ENCODE data around the gene PRDX2. TPM values are rescaled to one million over a fixed set of nuclear protein-coding genes. Genes with fewer than 3 reads are reported as not detected.
A peak's percentile ranks its signal among the peaks of the same experiment; 100 is the strongest.

Gene PRDX2
- polyA plus RNA-seq, 1 donor from 2014 or later: 195 TPM

DNA sequence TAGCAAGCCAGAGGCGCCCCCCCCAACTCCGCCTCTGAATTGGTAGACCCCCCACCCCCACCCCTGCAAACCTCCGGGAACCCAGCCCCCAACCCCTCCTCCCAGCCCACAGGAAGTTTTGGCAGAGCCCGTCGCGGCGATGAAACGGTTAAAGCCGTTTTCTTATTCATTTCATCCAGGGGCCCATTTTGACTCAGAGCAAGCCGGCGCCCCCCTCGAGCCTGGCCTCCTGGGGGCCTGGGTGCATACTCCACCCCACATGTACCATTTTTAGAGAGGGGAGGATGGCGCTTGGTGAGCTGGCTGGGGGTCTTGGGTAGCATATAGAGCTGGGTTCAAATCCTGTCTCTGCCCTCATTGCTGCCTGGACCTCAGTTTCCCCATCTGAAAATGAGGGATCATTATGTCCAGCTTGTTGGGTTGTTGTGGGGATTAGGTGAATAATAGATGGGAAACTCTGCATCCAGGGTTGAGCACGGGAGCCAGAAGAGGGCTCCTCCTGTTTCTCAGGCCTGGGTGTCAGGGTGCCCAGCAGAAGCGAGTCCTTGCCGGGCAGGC lies 18.2 kb downstream of the PRDX2 start:
- no peaks in the 10 kb centered on the region for H3K36me3 Mint-ChIP-seq
- peaks cover 5 to 29% (median 25%) of the 10 kb centered on the region in 3 donors for H3K4me1 Mint-ChIP-seq
- peak overlapping the region; percentile 46 to 91 (median 74) for H3K4me3 Mint-ChIP-seq
- no peaks in the 10 kb centered on the region for H3K9me3 Mint-ChIP-seq
- no peak overlapping the region for H3K27ac Mint-ChIP-seq
- H3K27me3 Mint-ChIP-seq: no peaks in the 10 kb centered on the region

DNA sequence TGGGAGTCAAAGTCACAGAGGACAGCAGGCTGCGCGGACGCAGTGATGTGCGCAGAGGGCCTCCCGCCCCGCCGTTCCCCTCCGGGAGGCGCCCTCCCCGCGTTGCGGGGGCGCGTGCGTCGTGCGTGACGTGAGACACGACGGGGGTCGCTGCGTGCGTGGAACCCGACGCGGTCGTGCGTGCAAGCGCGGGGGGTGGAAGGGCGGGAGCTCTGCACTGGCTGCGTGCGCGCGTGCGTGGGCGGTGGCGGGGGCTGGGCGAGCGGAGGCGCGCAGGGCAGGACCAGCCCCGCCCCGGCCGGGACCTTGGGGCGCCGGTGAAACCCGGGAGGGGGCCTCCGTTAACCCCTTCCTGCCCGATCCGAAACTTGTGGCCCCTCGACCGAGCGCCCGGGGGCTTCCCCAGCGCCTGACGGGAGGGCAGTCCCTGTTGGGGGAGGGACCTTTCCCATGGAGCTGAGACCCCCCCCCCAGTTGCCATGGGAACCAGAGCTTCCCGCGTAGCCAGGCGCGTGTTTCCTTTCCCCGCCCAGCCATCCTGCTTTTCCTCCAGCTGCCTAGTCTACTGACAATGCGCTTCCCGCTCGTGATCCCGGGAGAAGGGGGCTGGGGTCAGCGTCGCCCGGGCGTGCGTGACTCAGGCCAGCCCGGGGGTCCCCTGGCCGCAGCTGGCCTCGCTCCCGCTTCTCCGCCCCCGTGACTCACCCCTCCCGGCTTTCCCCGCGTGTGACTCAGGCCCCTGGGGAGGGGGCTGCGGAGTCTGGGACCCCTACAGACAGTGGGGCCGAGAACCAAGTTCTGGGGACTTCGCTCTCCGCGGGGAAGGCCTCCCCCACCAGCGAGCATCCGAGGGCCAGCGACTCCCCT lies 18.9 kb downstream of the PRDX2 start:
- Mint-ChIP-seq H3K27me3 (no peaks in the 10 kb centered on the region), H3K4me1 (peaks cover 8 to 25% (median 25%) of the 10 kb centered on the region in 3 donors), H3K4me3 (peak overlapping the region; percentile 51 to 91 (median 87)), H3K27ac (peak overlapping the region in 1 of 3 donors; percentile 77), H3K36me3 (no peaks in the 10 kb centered on the region), H3K9me3 (no peaks in the 10 kb centered on the region)

GRCh38 chr19:12782174-12782423 lies 19.5 kb downstream of the PRDX2 start:
- Mint-ChIP-seq H3K4me1 (peaks cover 13 to 29% (median 27%) of the 10 kb centered on the region in 3 donors), H3K27ac (peak overlapping the region in 1 of 3 donors; percentile 77)

GRCh38 chr19:12779162-12779993 lies 22.2 kb downstream of the PRDX2 start:
- no peaks in the 10 kb centered on the region for H3K9me3 Mint-ChIP-seq
- H3K4me1 Mint-ChIP-seq: peaks cover 13 to 29% (median 26%) of the 10 kb centered on the region in 3 donors
- peak overlapping the region; percentile 21 to 93 (median 84) for H3K4me3 Mint-ChIP-seq
- peak overlapping the region; percentile 92 to 97 (median 95) for H3K27ac Mint-ChIP-seq
- H3K36me3 Mint-ChIP-seq: no peaks in the 10 kb centered on the region
- no peaks in the 10 kb centered on the region for H3K27me3 Mint-ChIP-seq

More at GRCh38 chr19:12782174-12782423, 19.5 kb downstream of the PRDX2 start:
- H3K27me3 Mint-ChIP-seq: no peaks in the 10 kb centered on the region
- no peaks in the 10 kb centered on the region for H3K9me3 Mint-ChIP-seq
- peak overlapping the region; percentile 51 to 88 (median 76) for H3K4me3 Mint-ChIP-seq
- H3K36me3 Mint-ChIP-seq: no peaks in the 10 kb centered on the region

- no peaks in the 10 kb centered on the region for H3K27me3 Mint-ChIP-seq
- H3K9me3 Mint-ChIP-seq: no peaks in the 10 kb centered on the region
- H3K4me3 Mint-ChIP-seq: peak overlapping the region; percentile 82 to 96 (median 92)
- peaks cover 14 to 29% (median 26%) of the 10 kb centered on the region in 3 donors for H3K4me1 Mint-ChIP-seq
- H3K36me3 Mint-ChIP-seq: no peaks in the 10 kb centered on the region
- H3K27ac Mint-ChIP-seq: peak overlapping the region; percentile 92 to 97 (median 95)
Observed at GRCh38 chr19:12778905-12779161, 22.8 kb downstream of the PRDX2 start.

DNA sequence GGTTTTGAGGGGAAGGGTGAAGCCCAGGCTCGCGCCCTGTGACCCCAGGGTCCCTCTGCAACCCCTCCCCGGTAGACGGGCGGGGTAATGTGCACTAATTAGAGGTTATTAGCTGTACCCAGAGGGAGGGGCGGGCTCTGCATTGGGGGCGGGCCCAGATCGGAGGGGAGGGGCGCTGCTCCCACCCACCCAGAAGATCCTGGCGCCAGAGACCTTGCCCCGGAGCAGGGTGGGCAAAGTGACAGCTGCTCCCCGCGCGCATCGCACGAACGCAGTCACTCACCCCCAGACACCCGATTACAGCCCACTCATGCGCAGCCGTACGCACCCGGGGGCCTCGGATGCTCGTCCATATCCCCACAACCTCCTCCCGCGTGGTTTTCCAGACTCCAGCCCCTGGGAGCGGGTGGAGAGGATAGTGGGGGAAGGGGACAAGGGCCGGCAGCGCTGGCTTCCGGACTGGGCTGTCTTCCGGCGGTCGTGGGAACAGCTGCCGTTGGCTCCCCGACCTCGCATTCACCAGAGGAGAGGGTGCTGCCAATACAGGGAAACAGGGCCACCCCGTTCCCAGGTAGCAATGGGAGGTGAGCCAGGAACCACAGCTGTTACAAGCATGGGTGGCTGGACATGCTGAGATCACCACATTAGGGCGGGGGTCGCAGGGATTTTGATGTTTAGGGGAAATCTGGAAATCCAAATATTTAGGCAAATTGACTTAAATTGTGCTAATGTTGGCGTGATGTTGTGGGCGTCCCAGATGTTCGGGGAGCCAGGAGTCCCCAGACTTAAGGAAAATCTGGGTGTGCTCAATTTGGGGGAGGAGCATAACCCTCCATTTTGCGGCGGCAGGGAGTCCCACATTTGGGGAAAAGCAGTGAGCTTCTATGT lies 23.3 kb downstream of the PRDX2 start:
- Mint-ChIP-seq H3K9me3 (no peaks in the 10 kb centered on the region), H3K27me3 (no peaks in the 10 kb centered on the region), H3K27ac (peak overlapping the region; percentile 92 to 97 (median 95)), H3K36me3 (no peaks in the 10 kb centered on the region), H3K4me1 (peaks cover 20 to 29% (median 22%) of the 10 kb centered on the region in 3 donors), H3K4me3 (peak overlapping the region; percentile 82 to 96 (median 92))

DNA sequence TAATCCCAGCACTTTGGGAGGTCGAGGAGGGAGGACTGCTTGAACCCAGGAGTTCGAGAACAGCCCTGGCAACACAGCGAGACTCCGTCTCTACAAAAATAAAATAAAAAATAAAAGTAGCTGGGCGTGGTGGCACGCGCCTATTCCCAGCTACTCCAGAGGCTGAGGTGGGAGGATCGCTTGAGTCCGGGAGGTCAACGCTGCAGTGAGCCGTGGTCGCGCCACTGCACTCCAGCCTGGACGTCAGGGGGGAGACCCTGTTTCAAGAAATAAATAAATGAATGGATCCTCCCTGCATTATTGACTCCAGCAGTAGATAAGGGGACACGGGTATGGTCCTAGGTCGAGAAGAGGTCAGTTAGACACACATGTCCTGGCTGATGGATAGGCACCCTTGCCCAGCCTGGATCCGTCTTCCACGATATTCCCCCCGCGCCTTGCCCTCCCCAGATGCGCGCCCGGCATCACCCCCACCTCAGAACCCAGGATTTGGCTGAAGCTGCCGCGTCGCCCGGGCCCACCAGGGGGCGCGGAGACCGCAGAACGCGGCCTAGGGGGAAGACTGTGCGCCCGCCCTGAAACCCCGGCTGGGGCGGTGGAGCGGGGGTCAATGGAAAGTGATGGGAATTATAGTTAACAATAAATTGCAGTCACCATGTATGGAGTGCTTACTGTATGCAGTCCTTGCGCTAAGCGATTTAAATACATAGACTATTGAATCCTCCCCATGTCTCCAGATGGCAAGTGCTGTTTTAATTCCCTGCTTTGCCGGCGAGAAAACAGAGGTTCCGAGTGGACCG lies 24.2 kb downstream of the PRDX2 start:
- peaks cover 20 to 29% (median 22%) of the 10 kb centered on the region in 3 donors for H3K4me1 Mint-ChIP-seq
- H3K36me3 Mint-ChIP-seq: no peaks in the 10 kb centered on the region
- peak overlapping the region; percentile 82 to 96 (median 92) for H3K4me3 Mint-ChIP-seq
- peak overlapping the region; percentile 92 to 97 (median 95) for H3K27ac Mint-ChIP-seq
- no peaks in the 10 kb centered on the region for H3K9me3 Mint-ChIP-seq
- H3K27me3 Mint-ChIP-seq: no peaks in the 10 kb centered on the region

- Mint-ChIP-seq H3K9me3 (no peaks in the 10 kb centered on the region), H3K4me1 (peaks cover 14 to 20% (median 19%) of the 10 kb centered on the region in 3 donors)
Observed at GRCh38 chr19:12774588-12775555, 26.7 kb downstream of the PRDX2 start, which contains the start of gene HOOK2. Gene HOOK2, minus strand, starts transcription at chr19:12775552. Its CDS starts 103 bp downstream, at chr19:12775449.

GRCh38 chr19:12773571-12773970 lies 28.0 kb downstream of the PRDX2 start:
- Mint-ChIP-seq H3K9me3 (no peaks in the 10 kb centered on the region), H3K4me1 (peaks cover 10 to 18% (median 11%) of the 10 kb centered on the region in 3 donors), H3K27ac (peak overlapping the region in 2 of 3 donors; percentile 35 to 64), H3K4me3 (peak overlapping the region in 3 of 4 donors; percentile 0 to 78 (median 44)), H3K36me3 (no peaks in the 10 kb centered on the region), H3K27me3 (no peaks in the 10 kb centered on the region)

More at GRCh38 chr19:12774588-12775555, 26.7 kb downstream of the PRDX2 start, which contains the start of gene HOOK2:
- H3K27ac Mint-ChIP-seq: peak within 1 kb of the TSS; percentile 73 to 93 (median 92)
- no peaks in the 10 kb centered on the region for H3K36me3 Mint-ChIP-seq
- peak within 1 kb of the TSS; percentile 80 to 93 (median 88) for H3K4me3 Mint-ChIP-seq
- no peaks in the 10 kb centered on the region for H3K27me3 Mint-ChIP-seq

- Mint-ChIP-seq H3K4me3 (no peak overlapping the region), H3K36me3 (no peaks in the 10 kb centered on the region), H3K9me3 (no peaks in the 10 kb centered on the region), H3K27ac (no peak overlapping the region), H3K4me1 (peaks cover 5 to 9% (median 5%) of the 10 kb centered on the region in 3 donors), H3K27me3 (no peaks in the 10 kb centered on the region)
Observed at GRCh38 chr19:12772323-12772722, 29.3 kb downstream of the PRDX2 start.

DNA sequence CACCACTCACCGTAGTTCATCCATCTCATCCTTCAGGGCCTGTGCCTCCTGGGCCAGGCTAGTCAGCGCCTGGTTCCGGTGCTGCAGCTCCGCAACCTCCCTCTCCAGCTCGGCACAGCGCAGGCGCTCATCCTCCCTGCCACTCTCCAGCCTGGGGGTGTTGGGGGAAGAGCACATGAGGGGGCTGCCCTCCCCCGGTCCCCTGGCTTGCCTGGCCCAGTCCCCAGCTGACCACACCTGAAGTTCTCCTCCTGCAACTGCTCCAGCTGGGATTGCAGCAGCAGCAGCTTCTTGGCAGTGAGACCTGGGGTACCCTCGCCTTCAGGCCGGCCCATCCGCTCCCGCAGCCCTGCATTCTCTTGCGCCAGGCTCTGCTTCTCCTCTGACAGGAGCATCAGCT lies 30.7 kb downstream of the PRDX2 start:
- Mint-ChIP-seq H3K36me3 (no peaks in the 10 kb centered on the region), H3K27ac (no peak overlapping the region), H3K4me1 (peaks cover 4 to 7% (median 5%) of the 10 kb centered on the region in 3 donors), H3K9me3 (no peaks in the 10 kb centered on the region), H3K4me3 (no peak overlapping the region), H3K27me3 (no peaks in the 10 kb centered on the region)

- H3K27me3 Mint-ChIP-seq: no peaks in the 10 kb centered on the region
- peak overlapping the region in 1 of 4 donors; percentile 41 for H3K4me3 Mint-ChIP-seq
- H3K9me3 Mint-ChIP-seq: no peaks in the 10 kb centered on the region
- peaks cover 4 to 7% (median 4%) of the 10 kb centered on the region in 3 donors for H3K4me1 Mint-ChIP-seq
- no peaks in the 10 kb centered on the region for H3K36me3 Mint-ChIP-seq
- H3K27ac Mint-ChIP-seq: peak overlapping the region in 1 of 3 donors; percentile 64
Observed at GRCh38 chr19:12769689-12770088, 31.9 kb downstream of the PRDX2 start.
